Measurements from ENCODE around the gene METTL23. TPM values are rescaled to one million over a fixed set of nuclear protein-coding genes. Genes with fewer than 3 reads are reported as not detected.
A peak's percentile ranks its signal among the peaks of the same experiment; 100 is the strongest.

METTL23 gene
- total RNA-seq, 1 donor from 2014 or later, result 31.6 TPM

DNA sequence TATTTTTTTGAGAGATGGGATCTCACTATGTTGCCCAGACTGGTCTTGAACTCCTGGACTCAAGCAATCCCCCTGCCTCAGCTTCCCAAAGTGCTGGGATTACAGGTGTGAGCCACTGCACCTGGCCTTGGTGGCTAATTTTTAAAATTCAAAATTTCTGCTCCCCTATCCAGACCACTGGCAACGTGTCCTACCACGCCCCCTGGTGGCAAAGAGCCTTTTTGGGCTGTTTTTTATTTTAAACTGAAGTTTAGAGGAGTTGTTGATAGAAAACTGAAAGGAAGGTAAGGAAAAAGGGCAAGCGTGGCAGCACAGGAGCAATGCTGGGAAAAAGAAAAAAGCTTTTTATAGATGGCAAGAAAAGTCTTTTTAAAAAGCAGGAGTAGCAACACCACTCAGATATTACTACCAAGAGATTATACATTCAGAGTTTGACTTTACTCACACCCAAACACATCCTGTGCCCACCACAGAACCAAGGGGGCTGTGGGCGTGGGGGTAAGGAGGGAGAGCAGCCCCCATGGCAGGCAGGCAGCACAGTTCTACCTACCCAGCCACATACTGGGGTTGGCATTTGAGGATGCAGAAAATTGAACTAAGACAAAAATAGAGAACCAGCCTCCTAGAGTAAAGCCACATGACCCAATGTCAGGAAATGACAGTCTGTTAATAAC is 11.7 kb upstream of the METTL23 start:
- DNase-seq (peak; percentile 73), ATAC-seq (peak; percentile 25 to 34)
- peaks cover 69% of the 10 kb centered on the region for H3K36me3 ChIP-seq
- TF ChIP-seq, protein P1, sequence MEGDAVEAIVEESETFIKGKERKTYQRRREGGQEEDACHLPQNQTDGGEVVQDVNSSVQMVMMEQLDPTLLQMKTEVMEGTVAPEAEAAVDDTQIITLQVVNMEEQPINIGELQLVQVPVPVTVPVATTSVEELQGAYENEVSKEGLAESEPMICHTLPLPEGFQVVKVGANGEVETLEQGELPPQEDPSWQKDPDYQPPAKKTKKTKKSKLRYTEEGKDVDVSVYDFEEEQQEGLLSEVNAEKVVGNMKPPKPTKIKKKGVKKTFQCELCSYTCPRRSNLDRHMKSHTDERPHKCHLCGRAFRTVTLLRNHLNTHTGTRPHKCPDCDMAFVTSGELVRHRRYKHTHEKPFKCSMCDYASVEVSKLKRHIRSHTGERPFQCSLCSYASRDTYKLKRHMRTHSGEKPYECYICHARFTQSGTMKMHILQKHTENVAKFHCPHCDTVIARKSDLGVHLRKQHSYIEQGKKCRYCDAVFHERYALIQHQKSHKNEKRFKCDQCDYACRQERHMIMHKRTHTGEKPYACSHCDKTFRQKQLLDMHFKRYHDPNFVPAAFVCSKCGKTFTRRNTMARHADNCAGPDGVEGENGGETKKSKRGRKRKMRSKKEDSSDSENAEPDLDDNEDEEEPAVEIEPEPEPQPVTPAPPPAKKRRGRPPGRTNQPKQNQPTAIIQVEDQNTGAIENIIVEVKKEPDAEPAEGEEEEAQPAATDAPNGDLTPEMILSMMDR (IDR thresholded peaks at IDR 0.05), result peak; percentile 82
- no peaks in the 10 kb centered on the region for H3K9me3 ChIP-seq
- peaks cover 42% of the 10 kb centered on the region for H3K4me1 ChIP-seq
- no peak overlapping the region for H3K4me3 ChIP-seq
- intact Hi-C loops (cut with DNase I), result no loop called here
- no peaks in the 10 kb centered on the region for H3K27me3 ChIP-seq (ENCODE audit: low read depth)
- H3K27ac ChIP-seq, result peak overlapping the region; percentile 69

DNA sequence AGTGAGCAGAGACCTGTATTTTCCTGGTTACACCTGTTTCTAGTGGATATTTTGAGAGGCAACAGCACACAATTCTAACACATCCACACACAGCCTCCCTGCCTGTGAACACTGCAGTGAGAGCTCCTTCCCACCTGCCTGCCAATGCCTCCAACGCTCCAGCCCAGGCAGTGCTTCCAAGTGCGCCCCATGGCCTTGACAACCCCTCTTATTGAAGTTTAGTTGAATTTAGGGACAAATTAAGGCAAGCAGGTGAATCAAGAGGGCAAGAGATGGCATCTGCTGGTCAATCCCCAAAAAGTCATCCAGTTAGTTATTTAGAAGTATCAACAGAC is 11.2 kb upstream of the METTL23 start:
- Histone ChIP-seq H3K27me3 (ENCODE audit: low read depth) (no peaks in the 10 kb centered on the region), H3K4me3 (no peak overlapping the region), H3K36me3 (peaks cover 74% of the 10 kb centered on the region), H3K4me1 (peaks cover 42% of the 10 kb centered on the region), H3K9me3 (no peaks in the 10 kb centered on the region), H3K27ac (peak overlapping the region; percentile 69)
- no peak for ATAC-seq
- DNase-seq, result no peak
- TF ChIP-seq, protein P1 (IDR thresholded peaks at IDR 0.05), result no peak
- intact Hi-C loops (cut with DNase I), result no loop called here

DNA sequence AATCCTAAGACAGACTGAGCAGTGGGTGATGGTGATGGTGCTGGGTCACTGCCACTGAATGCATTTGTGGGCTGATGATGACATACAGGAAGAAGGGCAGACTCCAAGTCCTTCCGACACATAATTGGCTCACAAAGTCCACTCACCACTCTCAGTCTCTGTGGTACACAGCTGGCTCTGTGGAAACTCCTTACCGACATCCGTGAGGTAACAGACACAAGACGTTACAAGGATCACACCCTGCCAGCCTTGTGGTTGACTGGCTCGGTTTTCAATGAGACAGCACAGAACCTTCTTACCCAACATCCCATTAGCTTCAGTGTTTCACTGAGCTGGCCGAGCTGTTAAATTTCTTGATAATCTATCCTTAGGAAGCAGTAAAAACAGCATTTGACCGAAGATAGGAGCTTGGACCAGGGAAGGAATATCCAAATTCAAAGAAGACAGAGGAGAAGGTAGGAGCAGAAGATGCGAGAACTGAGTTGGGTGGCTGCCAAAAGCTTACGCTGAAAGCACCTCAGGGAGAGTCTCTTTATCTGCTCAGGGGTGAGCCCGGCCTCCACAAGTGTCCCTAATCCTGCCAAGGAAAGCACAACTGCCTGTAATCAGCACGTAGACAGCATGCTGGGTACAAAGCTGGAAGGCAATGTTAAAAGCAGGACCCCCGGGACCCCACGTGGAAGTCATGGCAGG is 10.3 kb upstream of the METTL23 start:
- TF ChIP-seq, protein P1 (IDR thresholded peaks at IDR 0.05), result no peak
- Histone ChIP-seq H3K4me3 (no peak overlapping the region), H3K27ac (peak overlapping the region; percentile 77), H3K36me3 (peaks cover 82% of the 10 kb centered on the region), H3K9me3 (no peaks in the 10 kb centered on the region), H3K27me3 (ENCODE audit: low read depth) (no peaks in the 10 kb centered on the region), H3K4me1 (peaks cover 38% of the 10 kb centered on the region)
- ATAC-seq (peak; percentile 73 to 91), DNase-seq (peak; percentile 73)
- intact Hi-C loops (cut with DNase I), result no loop called here

DNA sequence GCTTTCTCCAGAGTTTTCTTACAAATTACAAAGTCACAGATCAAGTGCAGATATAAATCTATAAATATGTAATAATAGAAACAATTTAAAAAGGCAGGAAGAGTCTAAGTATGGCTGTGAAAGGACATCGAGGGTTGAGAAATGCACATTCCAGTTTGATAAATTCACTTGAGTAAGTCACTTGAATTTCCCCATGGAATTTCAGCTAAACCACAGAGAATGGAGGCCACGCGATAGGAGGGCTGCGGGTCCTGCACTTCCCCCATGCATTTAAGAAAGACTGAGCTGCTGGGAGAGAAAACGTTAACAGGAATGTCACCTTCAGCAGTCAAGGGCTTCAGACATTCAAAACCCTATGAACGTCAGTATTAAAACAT is 9.8 kb upstream of the METTL23 start:
- Histone ChIP-seq H3K27me3 (ENCODE audit: low read depth) (no peaks in the 10 kb centered on the region), H3K36me3 (peaks cover 87% of the 10 kb centered on the region), H3K9me3 (no peaks in the 10 kb centered on the region), H3K27ac (peak overlapping the region; percentile 77), H3K4me1 (peaks cover 33% of the 10 kb centered on the region), H3K4me3 (no peak overlapping the region)
- intact Hi-C loops (cut with DNase I), result no loop called here
- TF ChIP-seq, protein P1 (IDR thresholded peaks at IDR 0.05), result no peak
- DNase-seq (no peak), ATAC-seq (peak; percentile 3 to 33)

DNA sequence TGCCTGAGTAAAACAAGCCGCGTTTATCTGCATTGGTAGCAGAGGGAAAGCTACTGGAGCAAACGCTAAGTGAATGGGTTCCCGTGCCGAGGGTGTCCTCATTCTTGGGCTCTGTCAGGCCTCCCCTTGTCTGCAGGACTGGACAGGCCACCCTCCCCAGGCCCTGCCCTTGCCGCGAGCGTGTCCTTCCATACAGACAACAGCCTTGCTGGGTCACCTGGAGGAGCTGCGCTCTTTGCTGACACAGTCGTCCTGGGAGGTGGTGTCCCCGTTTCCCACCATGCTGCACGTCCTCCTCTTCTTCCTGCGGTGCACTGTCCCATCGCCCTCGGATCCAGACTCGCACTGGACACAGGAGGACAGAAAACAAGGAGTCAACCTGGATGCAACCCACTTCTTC is 8.1 kb upstream of the METTL23 start:
- TF ChIP-seq, protein P1 (IDR thresholded peaks at IDR 0.05), result no peak
- Histone ChIP-seq H3K9me3 (no peaks in the 10 kb centered on the region), H3K27me3 (ENCODE audit: low read depth) (no peaks in the 10 kb centered on the region), H3K27ac (no peak overlapping the region), H3K4me3 (no peak overlapping the region), H3K36me3 (peaks cover 96% of the 10 kb centered on the region), H3K4me1 (peaks cover 39% of the 10 kb centered on the region)
- DNase-seq, result no peak
- no peak for ATAC-seq
- intact Hi-C loops (cut with DNase I), result no loop called here
